HCEC 1CT (cell line): ENCODE data around the gene CACNA1E.

Experiments
- DNase-seq: peaks from one replicate; pipeline ENCODE4 v3.0.0-alpha.2; 2017

CACNA1E gene

GRCh38 chr1:181777812-181778211 is 294.5 kb downstream of the CACNA1E start:
- DNase-seq: no peak

GRCh38 chr1:181778640-181779260 is 295.4 kb downstream of the CACNA1E start:
- no peak for DNase-seq

GRCh38 chr1:181779343-181779742 is 296.0 kb downstream of the CACNA1E start:
- DNase-seq: no peak

- no peak for DNase-seq
Measured at GRCh38 chr1:181783208-181783607, 299.9 kb downstream of the CACNA1E start.

- no peak for DNase-seq
Measured at GRCh38 chr1:181784039-181784683, 300.8 kb downstream of the CACNA1E start.

GRCh38 chr1:181789395-181789794 is 306.1 kb downstream of the CACNA1E start:
- no peak for DNase-seq

GRCh38 chr1:181791721-181792120 is 308.4 kb downstream of the CACNA1E start:
- DNase-seq: no peak

- DNase-seq: no peak
Measured at GRCh38 chr1:181793831-181794230, 310.5 kb downstream of the CACNA1E start.

- DNase-seq: no peak
Measured at GRCh38 chr1:181794332-181794731, 311.0 kb downstream of the CACNA1E start.

GRCh38 chr1:181798191-181798926 is 315.0 kb downstream of the CACNA1E start:
- no peak for DNase-seq

- no peak for DNase-seq
Measured at GRCh38 chr1:181801617-181802016, 318.3 kb downstream of the CACNA1E start.

- no peak for DNase-seq
Measured at GRCh38 chr1:181802466-181802865, 319.1 kb downstream of the CACNA1E start.

GRCh38 chr1:181803421-181803820 is 320.1 kb downstream of the CACNA1E start:
- no peak for DNase-seq

GRCh38 chr1:181804989-181805388 is 321.7 kb downstream of the CACNA1E start:
- DNase-seq: no peak

- DNase-seq: no peak
Measured at GRCh38 chr1:181806746-181807145, 323.4 kb downstream of the CACNA1E start.

GRCh38 chr1:181807251-181807650 is 323.9 kb downstream of the CACNA1E start:
- no peak for DNase-seq

GRCh38 chr1:181809991-181810545 is 326.8 kb downstream of the CACNA1E start:
- no peak for DNase-seq

- no peak for DNase-seq
Measured at GRCh38 chr1:181812208-181812607, 328.9 kb downstream of the CACNA1E start.

- DNase-seq: no peak
Measured at GRCh38 chr1:181813266-181813665, 329.9 kb downstream of the CACNA1E start.

GRCh38 chr1:181816608-181817007 is 333.3 kb downstream of the CACNA1E start:
- DNase-seq: no peak

- DNase-seq: no peak
Measured at GRCh38 chr1:181817091-181817490, 333.8 kb downstream of the CACNA1E start.

- DNase-seq: no peak
Measured at GRCh38 chr1:181818459-181818858, 335.1 kb downstream of the CACNA1E start.

- DNase-seq: no peak
Measured at GRCh38 chr1:181818943-181819342, 335.6 kb downstream of the CACNA1E start.

GRCh38 chr1:181821701-181822100 is 338.4 kb downstream of the CACNA1E start:
- DNase-seq: no peak
